Fibroblast of skin of right quadriceps (primary cell): ENCODE results near the gene ZNF239.
"Not testable (repeated sequence)": the region's sequence is repeated elsewhere in the genome, so short reads cannot be mapped to it uniquely, and the experiment has no call there.

Source experiments
- DNase-seq: peaks from one replicate; pipeline ENCODE4 v3.0.0-alpha.2; 2013

The ZNF239 gene

GRCh38 chr10:43574001-43574892 is at the start of gene ZNF239:
Gene ZNF239, minus strand, starts transcription at chr10:43574616. Its CDS starts 16,537 bp downstream, at chr10:43558079.
- peak; percentile 86 for DNase-seq

- DNase-seq, result no peak
Observed at GRCh38 chr10:43623351-43623750, 48.9 kb upstream of the ZNF239 start.

GRCh38 chr10:43622038-43622437 is 47.6 kb upstream of the ZNF239 start:
- no peak for DNase-seq

- no peak for DNase-seq
Observed at GRCh38 chr10:43619368-43619767, 45.0 kb upstream of the ZNF239 start.

- no peak for DNase-seq
Observed at GRCh38 chr10:43616697-43617370, 42.4 kb upstream of the ZNF239 start.

GRCh38 chr10:43610636-43611035 is 36.2 kb upstream of the ZNF239 start:
- DNase-seq, result peak; percentile 57

- DNase-seq, result no peak
Observed at GRCh38 chr10:43607199-43607573, 32.8 kb upstream of the ZNF239 start.

GRCh38 chr10:43606323-43607198 is 32.1 kb upstream of the ZNF239 start, which contains the start of gene ZNF485:
Gene ZNF485, plus strand, starts transcription at chr10:43606438. Its CDS starts 613 bp downstream, at chr10:43607051.
- DNase-seq, result peak; percentile 58

- no peak for DNase-seq
Observed at GRCh38 chr10:43605850-43606322, 31.5 kb upstream of the ZNF239 start.

- not testable (repeated sequence) for DNase-seq
Observed at GRCh38 chr10:43601576-43601975, 27.2 kb upstream of the ZNF239 start.

- no peak for DNase-seq
Observed at GRCh38 chr10:43599333-43599732, 24.9 kb upstream of the ZNF239 start.

GRCh38 chr10:43598446-43598845 is 24.0 kb upstream of the ZNF239 start:
- peak; percentile 53 for DNase-seq

GRCh38 chr10:43596546-43596945 is 22.1 kb upstream of the ZNF239 start:
- no peak for DNase-seq

- DNase-seq, result no peak
Observed at GRCh38 chr10:43595739-43596298, 21.4 kb upstream of the ZNF239 start.

GRCh38 chr10:43594944-43595589 is 20.7 kb upstream of the ZNF239 start:
- DNase-seq, result peak; percentile 23

GRCh38 chr10:43591303-43591904 is 17.0 kb upstream of the ZNF239 start:
- DNase-seq, result no peak

- DNase-seq, result not testable (repeated sequence)
Observed at GRCh38 chr10:43586730-43587115, 12.3 kb upstream of the ZNF239 start.

- no peak for DNase-seq
Observed at GRCh38 chr10:43585981-43586729, 11.7 kb upstream of the ZNF239 start.

- no peak for DNase-seq
Observed at GRCh38 chr10:43585046-43585445, 10.6 kb upstream of the ZNF239 start.

GRCh38 chr10:43584051-43584450 is 9.6 kb upstream of the ZNF239 start:
- no peak for DNase-seq

- DNase-seq, result no peak
Observed at GRCh38 chr10:43576580-43576979, 2.2 kb upstream of the ZNF239 start.
